OCI-LY3 (cell line): ENCODE data around the gene SPPL2B.

Experiments
- EZH2phosphoT487 ChIP-seq: fragments of 200-600 bp; shearing (Covaris generic); IDR thresholded peaks from 2 replicates; pipeline ENCODE4 v1.6.1; 2018; ENCODE audit warnings: antibody characterized with exemption, mixed run types, low read depth
- TF ChIP-seq, protein P1 (sequence below): fragments of 200-600, 300-600 bp; sonication (generic); IDR thresholded peaks from 2 replicates; pipeline ENCODE4 v1.5.1; 2014; ENCODE audit warnings: antibody characterized with exemption, low read length, low read depth

DNA sequence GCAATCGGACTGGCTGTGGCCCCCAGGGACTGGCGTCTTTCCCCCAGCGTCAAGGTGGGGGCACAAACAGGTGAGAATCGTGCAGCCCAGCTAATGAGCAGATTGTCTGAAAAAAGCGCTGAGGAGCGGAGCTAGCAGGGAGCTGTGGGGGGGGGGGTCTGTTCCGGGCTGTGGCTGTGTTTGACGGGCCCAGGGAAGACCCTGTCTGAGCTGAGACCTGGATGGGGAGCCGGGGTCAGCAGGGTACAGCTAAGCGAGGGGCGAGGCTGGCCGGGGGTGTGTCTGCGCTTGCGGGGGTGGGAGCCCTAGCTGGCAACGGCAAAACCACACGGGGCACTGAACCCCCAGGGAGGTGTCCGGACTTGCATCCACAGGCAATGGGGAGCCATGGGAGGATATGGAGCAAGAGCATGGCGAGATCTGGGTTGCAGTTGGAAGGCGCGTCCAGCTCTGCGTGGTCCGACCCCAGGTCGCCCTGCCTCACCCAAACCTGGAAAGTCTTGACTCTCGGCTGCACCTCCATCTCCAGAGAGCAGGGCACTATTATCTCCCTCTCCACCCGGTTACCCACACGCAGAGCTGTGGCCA lies 25.2 kb upstream of the SPPL2B start:
- TF ChIP-seq, protein P1, sequence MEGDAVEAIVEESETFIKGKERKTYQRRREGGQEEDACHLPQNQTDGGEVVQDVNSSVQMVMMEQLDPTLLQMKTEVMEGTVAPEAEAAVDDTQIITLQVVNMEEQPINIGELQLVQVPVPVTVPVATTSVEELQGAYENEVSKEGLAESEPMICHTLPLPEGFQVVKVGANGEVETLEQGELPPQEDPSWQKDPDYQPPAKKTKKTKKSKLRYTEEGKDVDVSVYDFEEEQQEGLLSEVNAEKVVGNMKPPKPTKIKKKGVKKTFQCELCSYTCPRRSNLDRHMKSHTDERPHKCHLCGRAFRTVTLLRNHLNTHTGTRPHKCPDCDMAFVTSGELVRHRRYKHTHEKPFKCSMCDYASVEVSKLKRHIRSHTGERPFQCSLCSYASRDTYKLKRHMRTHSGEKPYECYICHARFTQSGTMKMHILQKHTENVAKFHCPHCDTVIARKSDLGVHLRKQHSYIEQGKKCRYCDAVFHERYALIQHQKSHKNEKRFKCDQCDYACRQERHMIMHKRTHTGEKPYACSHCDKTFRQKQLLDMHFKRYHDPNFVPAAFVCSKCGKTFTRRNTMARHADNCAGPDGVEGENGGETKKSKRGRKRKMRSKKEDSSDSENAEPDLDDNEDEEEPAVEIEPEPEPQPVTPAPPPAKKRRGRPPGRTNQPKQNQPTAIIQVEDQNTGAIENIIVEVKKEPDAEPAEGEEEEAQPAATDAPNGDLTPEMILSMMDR: no peak
- no peak for TF ChIP-seq EZH2phosphoT487
